ENCODE results near the gene KRT23.

The KRT23 gene, protein sequence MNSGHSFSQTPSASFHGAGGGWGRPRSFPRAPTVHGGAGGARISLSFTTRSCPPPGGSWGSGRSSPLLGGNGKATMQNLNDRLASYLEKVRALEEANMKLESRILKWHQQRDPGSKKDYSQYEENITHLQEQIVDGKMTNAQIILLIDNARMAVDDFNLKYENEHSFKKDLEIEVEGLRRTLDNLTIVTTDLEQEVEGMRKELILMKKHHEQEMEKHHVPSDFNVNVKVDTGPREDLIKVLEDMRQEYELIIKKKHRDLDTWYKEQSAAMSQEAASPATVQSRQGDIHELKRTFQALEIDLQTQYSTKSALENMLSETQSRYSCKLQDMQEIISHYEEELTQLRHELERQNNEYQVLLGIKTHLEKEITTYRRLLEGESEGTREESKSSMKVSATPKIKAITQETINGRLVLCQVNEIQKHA

GRCh38 chr17:40937384-40937819, at the start of gene KRT23:
KRT23 (minus strand) TSS chr17:40937646; CDS start chr17:40936603, 1,043 bp downstream.
- DNase-seq: no peak

- no peak for DNase-seq
Measured at GRCh38 chr17:40986920-40987319, 49.5 kb upstream of the KRT23 start.

DNA sequence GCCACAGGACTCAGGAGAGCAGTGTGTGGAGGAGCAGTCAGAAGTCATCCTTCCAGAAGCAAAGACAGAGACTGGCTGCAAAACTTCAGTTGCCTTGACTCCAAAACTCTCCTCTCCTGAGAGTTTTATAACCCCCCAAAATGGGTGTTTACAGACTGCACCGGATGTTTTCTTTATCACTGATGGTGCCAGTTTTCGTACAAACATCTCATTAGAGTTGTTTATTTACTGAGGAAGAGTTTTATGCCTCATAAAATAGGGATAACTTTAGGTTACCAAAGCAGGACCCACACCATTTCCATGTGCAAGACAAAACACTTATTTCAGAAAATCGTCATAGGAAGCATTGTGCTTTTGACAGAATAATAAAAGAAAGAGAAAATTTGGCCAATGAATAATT, 46.8 kb upstream of the KRT23 start, which contains the start of gene KRT40:
KRT40 (minus strand) TSS at position 101 of the 400 bp plus-strand sequence; CDS start at position 48, 53 bp downstream.
- no peak for DNase-seq

DNA sequence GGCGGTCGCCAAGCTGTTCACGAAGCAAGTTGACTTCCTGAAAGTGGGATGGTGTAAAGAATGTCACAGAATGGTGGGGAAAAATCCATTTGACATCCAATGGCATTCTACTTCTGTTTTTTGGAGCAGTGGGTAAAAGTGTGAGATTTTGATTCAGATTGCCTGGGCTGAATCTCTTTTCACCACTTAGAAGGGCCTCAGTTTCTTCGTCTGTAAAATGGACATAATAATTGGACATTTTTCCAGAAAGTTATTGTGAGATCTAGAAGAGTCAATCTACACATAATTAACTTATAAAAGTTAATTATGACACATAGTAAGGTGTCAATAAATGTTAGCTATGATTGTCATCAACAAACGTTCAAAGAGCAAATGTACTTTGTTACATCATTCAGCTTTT, 43.7 kb upstream of the KRT23 start:
- DNase-seq: no peak

DNA sequence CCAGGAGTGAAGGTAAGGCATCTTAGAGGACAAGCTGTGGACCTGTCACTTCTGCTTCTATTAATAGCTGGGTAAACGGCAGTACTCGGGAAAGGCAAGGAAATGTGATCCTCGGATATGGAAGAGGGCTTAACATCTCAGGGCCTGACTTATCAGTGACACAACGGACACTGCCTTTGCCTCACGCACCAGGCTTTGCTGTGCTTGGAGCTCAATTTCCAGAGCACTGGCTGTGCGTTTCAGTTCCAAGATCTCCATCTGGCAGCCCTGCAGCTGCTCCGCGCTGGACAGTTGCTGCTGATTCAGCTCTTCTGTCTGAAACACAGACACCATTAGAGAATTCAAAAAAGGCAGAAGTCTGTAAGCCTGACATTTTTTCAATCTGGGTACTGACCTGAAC, 43.1 kb upstream of the KRT23 start:
- no peak for DNase-seq

GRCh38 chr17:40980117-40980516, 42.7 kb upstream of the KRT23 start:
- DNase-seq: no peak

- no peak for DNase-seq
Measured at GRCh38 chr17:40978575-40979151, 41.2 kb upstream of the KRT23 start.

- no peak for DNase-seq
Measured at GRCh38 chr17:40975516-40975915, 38.1 kb upstream of the KRT23 start.

DNA sequence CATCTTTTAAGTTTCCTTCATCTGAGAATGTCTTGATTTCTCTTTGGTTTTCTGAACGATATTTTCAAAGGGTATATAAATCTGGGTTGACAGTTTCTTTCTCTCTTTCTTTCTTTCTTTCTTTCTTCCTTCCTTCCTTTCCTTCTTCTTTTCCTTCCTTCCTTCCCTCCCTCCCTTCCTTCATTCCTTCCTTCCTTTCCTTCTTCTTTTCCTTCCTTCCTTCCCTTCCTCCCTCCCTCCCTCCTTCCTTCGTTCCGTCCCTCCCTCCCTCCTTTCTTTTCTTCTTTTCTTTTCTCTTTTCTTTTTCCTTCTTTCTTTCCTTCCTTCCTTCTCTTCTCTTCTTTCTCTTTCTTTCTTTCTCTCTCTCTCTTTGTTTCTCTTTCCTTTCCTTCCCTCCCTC, 36.9 kb upstream of the KRT23 start:
- no peak for DNase-seq

GRCh38 chr17:40967582-40967981, 30.1 kb upstream of the KRT23 start:
- no peak for DNase-seq

DNA sequence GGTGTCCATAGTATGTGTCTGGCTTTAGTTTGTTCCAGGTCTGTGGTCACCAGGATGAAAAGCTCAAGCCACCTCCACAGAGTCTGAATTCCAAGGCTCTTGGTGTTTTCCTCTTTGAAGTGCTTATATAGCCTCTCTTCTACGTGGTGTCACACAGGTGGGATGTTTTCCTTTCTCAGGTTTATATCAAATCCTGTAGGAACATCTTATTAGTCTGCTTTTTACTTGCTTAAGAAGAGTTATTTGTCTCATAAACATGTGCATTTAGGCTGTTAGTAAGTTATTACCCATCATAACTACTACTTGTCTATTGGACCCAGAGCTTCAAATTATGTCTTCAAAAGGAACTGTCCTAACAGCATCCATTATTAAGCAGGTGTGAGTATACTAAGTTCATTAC, 29.4 kb upstream of the KRT23 start, which contains the start of gene KRT39:
KRT39 (minus strand) TSS at position 101 of the 400 bp plus-strand sequence; CDS start at position 9, 92 bp downstream.
- no peak for DNase-seq

- DNase-seq: no peak
Measured at GRCh38 chr17:40963838-40964237, 26.4 kb upstream of the KRT23 start.

DNA sequence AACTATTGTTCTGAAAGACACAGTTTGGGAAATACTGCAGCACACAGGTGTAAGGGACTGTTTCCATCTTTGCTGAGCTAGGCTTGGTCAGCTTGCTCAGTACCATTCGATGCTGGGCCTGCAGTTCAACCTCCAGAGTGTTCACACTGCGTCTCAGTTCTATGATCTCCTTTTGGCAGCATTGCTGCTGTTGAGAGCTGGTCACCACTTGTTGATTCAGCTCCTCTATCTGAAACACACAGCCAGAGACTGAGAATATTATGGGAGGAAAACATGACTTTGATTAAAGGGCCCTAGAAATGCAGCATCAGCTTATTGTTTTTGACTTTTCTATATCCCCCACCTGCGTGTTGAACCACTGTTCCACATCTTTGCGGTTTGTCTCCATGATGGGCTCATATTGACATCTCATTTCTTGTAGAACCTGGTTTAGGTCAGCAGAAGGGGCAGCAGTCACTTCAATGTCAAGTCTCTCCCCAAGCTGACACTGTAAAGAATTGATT, 24.7 kb upstream of the KRT23 start:
- DNase-seq: no peak

DNA sequence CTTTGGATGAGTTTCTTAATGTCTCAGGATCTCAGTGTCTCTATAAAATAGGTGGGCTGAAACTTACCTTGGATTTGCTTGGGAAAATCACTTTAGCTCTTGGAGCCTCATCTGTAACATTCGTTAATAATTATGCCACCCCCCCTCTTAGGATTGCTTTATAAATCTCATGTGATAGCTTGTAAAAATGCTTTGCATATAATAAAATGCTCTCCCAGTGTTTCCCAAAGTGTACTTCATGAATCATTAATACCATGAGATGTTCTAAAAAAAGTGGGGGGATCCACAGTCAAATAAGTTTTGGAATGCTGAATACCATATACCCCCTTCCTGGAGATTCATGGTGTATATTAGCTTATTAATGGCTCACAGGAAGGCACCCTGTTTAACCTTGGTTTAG, 24.1 kb upstream of the KRT23 start:
- DNase-seq: no peak

DNA sequence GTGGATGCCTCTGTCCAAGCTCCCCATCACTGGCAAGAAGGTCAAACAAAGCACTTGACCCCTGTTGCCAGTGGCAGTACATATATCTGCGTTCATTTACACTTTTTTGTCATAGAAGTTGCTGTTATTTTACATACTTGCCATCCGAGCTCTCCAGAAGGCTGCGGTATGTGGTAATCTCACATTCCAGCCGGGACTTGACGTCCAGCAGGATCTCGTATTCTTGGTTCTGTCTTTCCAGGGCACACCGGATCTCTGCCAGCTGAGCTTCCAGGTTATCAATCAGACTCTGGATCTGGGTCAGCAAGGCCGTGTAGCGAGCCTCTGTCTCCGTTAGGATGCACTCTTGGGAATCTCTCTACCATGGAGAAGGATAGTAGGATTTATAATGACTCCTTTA, 22.7 kb upstream of the KRT23 start:
- no peak for DNase-seq

DNA sequence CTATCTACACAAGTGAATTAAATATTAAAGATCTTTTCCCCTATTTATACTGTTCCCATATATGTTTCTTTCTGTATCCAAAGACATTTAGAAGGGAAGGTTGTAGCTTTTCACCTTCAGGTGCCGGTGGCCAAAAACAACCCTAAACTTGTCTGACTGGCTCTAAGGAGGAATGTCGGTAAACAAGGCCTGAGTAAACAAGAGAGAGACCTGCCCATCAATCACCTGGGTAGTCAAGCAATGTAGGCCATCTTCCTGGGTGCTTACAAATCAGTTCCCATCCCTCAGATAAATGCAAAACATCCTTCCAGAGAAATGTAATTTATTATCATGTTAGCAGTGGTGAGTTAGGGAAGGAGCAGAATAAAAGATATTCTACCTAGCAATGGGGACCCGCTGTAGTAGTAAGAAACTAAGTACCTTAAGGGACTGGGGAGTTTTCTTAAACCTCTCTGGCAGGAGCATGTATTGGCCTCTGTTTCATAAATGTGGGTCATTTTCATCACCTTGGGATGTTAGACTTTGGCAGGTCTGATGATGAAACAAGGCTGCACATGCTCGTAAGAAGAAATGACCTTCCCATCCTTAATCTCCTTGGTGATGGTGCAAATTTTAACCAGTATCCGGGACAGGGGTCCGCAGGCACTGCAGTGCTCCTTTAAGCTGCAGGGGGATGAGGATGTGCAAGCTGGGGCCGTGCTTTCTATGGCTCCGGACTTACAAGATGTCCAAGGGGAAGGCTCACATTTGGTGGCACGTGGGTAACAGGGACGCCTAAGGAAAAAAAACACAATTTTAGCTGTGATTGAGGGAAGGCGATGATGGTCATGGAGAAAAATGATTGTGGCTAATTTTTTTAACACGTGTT, 20.9 kb upstream of the KRT23 start:
- DNase-seq: peak; percentile 43

DNA sequence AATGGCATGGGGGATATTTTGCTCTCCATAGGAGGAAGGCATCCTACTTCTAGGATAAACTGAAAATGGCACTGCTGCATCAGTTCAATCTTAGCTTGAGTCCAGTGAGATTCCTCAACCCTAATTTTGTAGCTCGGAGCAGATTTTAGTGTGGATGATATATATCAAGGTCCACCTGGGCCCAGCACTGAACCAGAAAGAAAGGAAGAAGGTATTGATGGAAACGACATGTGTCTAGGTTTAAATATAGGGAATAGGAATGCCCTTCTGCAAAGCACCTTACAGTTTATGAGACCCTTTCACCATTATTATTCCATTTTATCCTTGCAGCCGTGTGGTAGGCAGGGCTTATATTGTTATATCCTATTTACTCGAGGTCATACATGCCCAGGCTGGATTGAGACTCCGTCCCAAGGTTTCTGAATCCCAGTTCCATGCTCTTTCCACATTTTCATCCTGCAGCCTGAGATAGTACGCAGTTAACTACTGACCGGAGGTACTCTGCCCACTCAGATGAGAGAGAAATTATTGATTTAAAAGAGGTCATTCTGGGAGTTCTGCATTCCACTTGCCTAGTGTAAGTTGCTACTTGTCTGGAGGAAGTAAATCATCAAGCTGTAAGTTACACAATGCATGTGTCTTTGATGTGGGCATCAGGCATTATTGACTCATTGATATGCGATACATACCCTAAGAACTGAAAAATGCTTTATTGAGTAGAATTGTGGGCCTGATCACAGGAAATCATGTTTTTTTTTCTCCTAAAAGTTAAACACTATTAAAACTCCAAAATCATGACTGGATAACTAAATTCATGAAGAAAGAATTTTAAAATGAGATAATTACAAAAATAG, 19.2 kb upstream of the KRT23 start:
- no peak for DNase-seq

GRCh38 chr17:40953881-40954280, 16.4 kb upstream of the KRT23 start:
- no peak for DNase-seq

DNA sequence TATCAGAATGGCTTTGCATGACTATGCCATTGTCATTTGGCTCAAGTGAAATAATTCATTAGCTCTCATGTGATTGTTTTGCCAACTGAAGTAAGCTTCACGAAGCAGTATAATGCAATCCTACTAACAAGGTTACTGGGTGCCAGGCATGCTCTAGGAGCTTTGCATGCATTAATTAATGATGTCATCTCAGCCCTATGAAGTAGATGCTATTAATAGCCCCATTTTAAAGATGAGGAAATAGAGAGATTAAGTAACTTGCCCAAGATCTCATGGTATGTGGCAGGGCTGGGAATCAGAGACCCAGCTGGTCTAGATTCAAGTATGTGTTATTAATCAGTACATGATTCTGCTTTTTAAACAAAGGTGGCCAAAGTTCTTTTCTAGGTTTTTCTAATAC, 15.2 kb upstream of the KRT23 start:
- no peak for DNase-seq

DNA sequence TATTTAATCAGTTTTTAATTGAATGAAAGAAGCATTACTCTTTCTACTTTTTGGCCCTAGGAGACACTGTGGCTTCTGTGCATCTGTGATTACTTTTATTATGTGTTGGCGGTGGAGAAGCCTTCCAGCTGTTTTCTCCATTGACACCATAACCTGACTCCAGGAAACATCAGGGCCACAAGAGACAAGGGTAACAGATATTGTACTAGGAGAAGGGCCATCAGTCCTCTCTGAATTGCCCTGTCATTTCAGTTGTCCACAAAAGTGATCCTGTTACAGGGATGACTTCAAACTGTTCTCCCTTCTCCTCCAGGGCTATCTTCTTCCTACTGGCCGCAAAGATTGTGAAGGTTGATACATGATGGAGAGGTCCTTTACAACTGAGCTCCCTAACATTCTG, 14.7 kb upstream of the KRT23 start:
- DNase-seq: no peak

GRCh38 chr17:40951011-40951622, 13.7 kb upstream of the KRT23 start:
- no peak for DNase-seq

DNA sequence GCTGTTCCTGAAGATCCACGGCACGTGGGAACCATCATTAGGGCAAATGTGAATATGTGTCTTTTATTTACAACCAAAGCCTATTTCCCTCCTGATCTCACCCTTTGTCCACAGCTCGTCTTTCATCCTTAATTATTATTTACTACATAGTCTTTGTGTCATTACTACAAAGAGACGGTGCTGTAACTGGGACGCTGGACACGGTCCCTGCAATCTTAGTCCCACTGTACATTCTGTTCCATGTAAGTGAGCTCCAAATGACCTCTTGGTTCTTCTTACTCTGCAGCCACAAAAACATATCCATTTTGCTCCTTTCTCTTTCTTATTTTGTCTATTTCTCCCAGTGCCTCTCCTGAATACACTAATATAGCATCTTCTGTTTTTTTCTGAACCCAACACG, 12.7 kb upstream of the KRT23 start:
- DNase-seq: peak; percentile 78

All from NCI-H748 treated with DMSO at 0.1 percent for 48 hours (cell line).